ENCODE results near the gene EIF2AK3.

EIF2AK3 gene

GRCh38 chr2:88627055-88627855 is at the start of gene EIF2AK3:
EIF2AK3 (minus strand) TSS chr2:88627464; CDS start chr2:88627274, 190 bp downstream.
- no peaks in the 10 kb centered on the region; the same call in 1 of the 2 replicates for H3K36me3 ChIP-seq (ENCODE audit: control insufficient read depth, insufficient read depth, low read length)
- H3K27me3 ChIP-seq (replicated peaks; ENCODE audit: control insufficient read depth, insufficient read depth, low read length), result no peaks in the 10 kb centered on the region
- H3K4me3 ChIP-seq (replicated peaks; ENCODE audit: low read depth, low read length), result peak within 1 kb of the TSS; percentile 75
- DNase-seq (ENCODE audit: extremely low read depth, insufficient read length), result peak; percentile 94
- no peak for TF ChIP-seq CTCF (IDR thresholded peaks at IDR 0.05; ENCODE audit: insufficient read depth, low read length, poor library complexity, severe bottlenecking)

- no peak for DNase-seq (ENCODE audit: extremely low read depth, insufficient read length)
- H3K36me3 ChIP-seq (ENCODE audit: control insufficient read depth, insufficient read depth, low read length), result no peaks in the 10 kb centered on the region
- TF ChIP-seq CTCF (IDR thresholded peaks at IDR 0.05; ENCODE audit: insufficient read depth, low read length, poor library complexity, severe bottlenecking), result no peak
- H3K4me3 ChIP-seq (replicated peaks; ENCODE audit: low read depth, low read length), result no peak overlapping the region
- no peaks in the 10 kb centered on the region for H3K27me3 ChIP-seq (replicated peaks; ENCODE audit: control insufficient read depth, insufficient read depth, low read length)
These were observed 46.1 kb upstream of the EIF2AK3 start for GRCh38 chr2:88673363-88673762.

- peak; percentile 31 for DNase-seq (ENCODE audit: extremely low read depth, insufficient read length)
- Histone ChIP-seq H3K4me3 (replicated peaks; ENCODE audit: low read depth, low read length) (no peak overlapping the region), H3K36me3 (ENCODE audit: control insufficient read depth, insufficient read depth, low read length) (no peaks in the 10 kb centered on the region), H3K27me3 (replicated peaks; ENCODE audit: control insufficient read depth, insufficient read depth, low read length) (no peaks in the 10 kb centered on the region)
- TF ChIP-seq CTCF (IDR thresholded peaks at IDR 0.05; ENCODE audit: insufficient read depth, low read length, poor library complexity, severe bottlenecking), result peak; percentile 85
These were observed 44.6 kb upstream of the EIF2AK3 start for GRCh38 chr2:88671786-88672427.

- no peaks in the 10 kb centered on the region for H3K36me3 ChIP-seq (ENCODE audit: control insufficient read depth, insufficient read depth, low read length)
- peak; percentile 64 for TF ChIP-seq CTCF (IDR thresholded peaks at IDR 0.05; ENCODE audit: insufficient read depth, low read length, poor library complexity, severe bottlenecking)
- H3K4me3 ChIP-seq (replicated peaks; ENCODE audit: low read depth, low read length), result no peak overlapping the region
- peak; percentile 22 for DNase-seq (ENCODE audit: extremely low read depth, insufficient read length)
- no peaks in the 10 kb centered on the region for H3K27me3 ChIP-seq (replicated peaks; ENCODE audit: control insufficient read depth, insufficient read depth, low read length)
These were observed 42.4 kb upstream of the EIF2AK3 start for GRCh38 chr2:88669482-88670214.

- Histone ChIP-seq H3K27me3 (replicated peaks; ENCODE audit: control insufficient read depth, insufficient read depth, low read length) (no peaks in the 10 kb centered on the region), H3K36me3 (ENCODE audit: control insufficient read depth, insufficient read depth, low read length) (no peaks in the 10 kb centered on the region), H3K4me3 (replicated peaks; ENCODE audit: low read depth, low read length) (no peak overlapping the region)
- TF ChIP-seq CTCF (IDR thresholded peaks at IDR 0.05; ENCODE audit: insufficient read depth, low read length, poor library complexity, severe bottlenecking), result no peak
- no peak for DNase-seq (ENCODE audit: extremely low read depth, insufficient read length)
These were observed 41.6 kb upstream of the EIF2AK3 start for GRCh38 chr2:88668862-88669261.

Measured in GM06990 (cell line).